NCI-H1436 (cell line): ENCODE results near the gene MTRF1.
"Not testable (repeated sequence)": the region's sequence is repeated elsewhere in the genome, so short reads cannot be mapped to it uniquely, and the experiment has no call there.

Experiments used
- DNase-seq: peaks from one replicate; lab custom pipeline; 2025; lab: John Stamatoyannopoulos, UW

MTRF1 gene

DNA sequence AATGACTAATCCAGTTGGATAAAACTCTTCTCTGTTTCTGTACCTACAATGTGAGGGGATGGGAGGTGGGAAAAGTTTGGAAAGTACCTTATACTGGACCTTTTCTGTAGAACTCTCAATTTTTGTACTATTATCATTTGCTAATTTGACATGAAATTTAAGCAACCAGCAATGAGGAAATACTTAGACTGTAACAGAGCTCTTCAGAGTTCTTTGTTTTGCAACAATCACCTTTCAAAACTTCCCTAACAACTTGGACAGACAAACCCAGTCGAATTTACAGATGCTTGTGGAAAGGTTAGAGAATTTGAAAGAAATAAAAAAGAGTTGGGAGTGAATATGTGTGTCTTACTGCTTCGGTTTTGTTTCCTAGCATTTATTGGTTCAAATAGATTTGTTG is 85.8 kb downstream of the MTRF1 start:
- DNase-seq, result no peak

DNA sequence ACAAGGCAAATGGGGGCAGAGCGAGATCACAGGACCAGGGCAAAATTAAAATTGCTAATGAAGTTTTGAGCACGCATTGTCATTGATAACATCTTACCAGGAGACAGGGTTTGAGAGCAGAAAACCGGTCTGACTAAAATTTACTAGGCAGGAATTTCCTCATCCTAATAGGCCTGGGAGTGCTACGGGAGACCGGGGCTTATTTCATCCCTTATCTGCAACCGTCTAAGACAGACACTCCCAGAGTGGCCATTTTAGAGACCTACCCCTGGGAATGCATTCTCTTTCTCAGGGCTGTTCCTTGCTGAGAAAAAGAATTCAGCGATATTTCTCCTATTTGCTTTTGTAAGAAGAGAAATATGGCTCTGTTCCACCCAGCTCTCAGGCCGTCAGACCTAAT is 87.8 kb downstream of the MTRF1 start:
- not testable (repeated sequence) for DNase-seq
